Fibroblast of mammary gland (primary cell): ENCODE measurements around the gene NKX2-2.

ENCODE experiments used
- DNase-seq: peaks from one replicate; pipeline ENCODE4 v3.0.0-alpha.2; 2010; ENCODE audit warnings: low read depth
- H3K4me3 ChIP-seq: 2 replicates; pipeline ENCODE4 v1.5.1; 2011; ENCODE audit warnings: low read depth, mild to moderate bottlenecking, low read length, moderate library complexity; ENCODE audit not compliant: control insufficient read depth
- CTCF ChIP-seq: conservative IDR thresholded peaks from 2 replicates; pipeline ENCODE4 v1.5.1; 2011; ENCODE audit warnings: low read depth, low read length, inconsistent platforms; ENCODE audit not compliant: control insufficient read depth, insufficient read depth

The NKX2-2 gene

GRCh38 chr20:21514553-21515251, 838 bp upstream of the NKX2-2 start:
- no peak overlapping the region for H3K4me3 ChIP-seq
- no peak for DNase-seq
- no peak for TF ChIP-seq CTCF

- H3K4me3 ChIP-seq, result no peak overlapping the region
- TF ChIP-seq CTCF, result no peak
- DNase-seq, result no peak
Measured at GRCh38 chr20:21513181-21513663, 642 bp downstream of the NKX2-2 start.

- no peak overlapping the region for H3K4me3 ChIP-seq
Measured at GRCh38 chr20:21512634-21513180, 1.2 kb downstream of the NKX2-2 start.

GRCh38 chr20:21511850-21512633, 1.8 kb downstream of the NKX2-2 start:
- H3K4me3 ChIP-seq, result no peak overlapping the region
- TF ChIP-seq CTCF, result no peak
- DNase-seq, result no peak

More at GRCh38 chr20:21512634-21513180, 1.2 kb downstream of the NKX2-2 start:
- no peak for TF ChIP-seq CTCF
- DNase-seq, result no peak

GRCh38 chr20:21511485-21511849, 2.4 kb downstream of the NKX2-2 start:
- no peak overlapping the region for H3K4me3 ChIP-seq
- no peak for TF ChIP-seq CTCF
- DNase-seq, result no peak

GRCh38 chr20:21510414-21511384, 3.2 kb downstream of the NKX2-2 start:
- no peak for DNase-seq
- peak overlapping the region; percentile 15 for H3K4me3 ChIP-seq
- TF ChIP-seq CTCF, result no peak
